Neuronal stem cell (in vitro differentiated cells): ENCODE measurements around the gene PPM1N.
A peak's percentile ranks its signal among the peaks of the same experiment; 100 is the strongest.

Source experiments
- DNase-seq: peaks from one replicate; pipeline ENCODE4 v3.0.0-alpha.2; 2013; ENCODE audit warnings: low spot score
- H2AFZ ChIP-seq: one replicate; pipeline ENCODE4 v1.6.1; 2013; ENCODE audit warnings: mild to moderate bottlenecking, low read length, inconsistent platforms
- H2AK5ac ChIP-seq: 2 replicates; pipeline ENCODE4 v1.6.1; 2013; ENCODE audit warnings: low read depth, mild to moderate bottlenecking, inconsistent platforms, low read length, moderate library complexity, mixed read lengths
- H2BK120ac ChIP-seq: 2 replicates; pipeline ENCODE4 v1.6.1; 2013; ENCODE audit warnings: low read depth, mild to moderate bottlenecking, inconsistent platforms, low read length, moderate library complexity, mixed read lengths
- H2BK12ac ChIP-seq: one replicate; pipeline ENCODE4 v1.6.1; 2013; ENCODE audit warnings: low read length, inconsistent platforms
- H2BK15ac ChIP-seq: 2 replicates; pipeline ENCODE4 v1.6.1; 2013; ENCODE audit warnings: mild to moderate bottlenecking, low read length, inconsistent platforms, mixed read lengths
- H2BK5ac ChIP-seq: one replicate; pipeline ENCODE4 v1.6.1; 2013; ENCODE audit warnings: inconsistent platforms, mild to moderate bottlenecking, low read length, moderate library complexity
- H3K14ac ChIP-seq: one replicate; pipeline ENCODE4 v1.6.1; 2013; ENCODE audit warnings: low read length, inconsistent platforms
- H3K18ac ChIP-seq: 2 replicates; pipeline ENCODE4 v1.6.1; 2013; ENCODE audit warnings: low read length, inconsistent platforms
- H3K23ac ChIP-seq: 2 replicates; pipeline ENCODE4 v1.6.1; 2013; ENCODE audit warnings: low read depth, mild to moderate bottlenecking, mixed read lengths, low read length, inconsistent platforms; ENCODE audit not compliant: poor library complexity
- H3K27ac ChIP-seq: replicated peaks from 3 replicates; pipeline ENCODE4 v1.5.1; 2013; ENCODE audit warnings: low read length, inconsistent platforms
- H3K27me3 ChIP-seq, 3 experiments: 2 replicates each; pipeline ENCODE4 v1.6.1; 2013; ENCODE audit warnings: low read length in 3 of 3, mild to moderate bottlenecking in 2 of 3, inconsistent platforms in 1 of 3, low read depth in 1 of 3, mixed read lengths in 1 of 3, moderate library complexity in 1 of 3; ENCODE audit not compliant: control insufficient read depth in 3 of 3, insufficient read depth in 3 of 3
- H3K36me3 ChIP-seq, 2 donors: replicated peaks in 1 of 2; 2 replicates each; pipeline ENCODE4 v1.6.1; 2013; ENCODE audit warnings: low read length in 2 of 2; ENCODE audit not compliant: control insufficient read depth in 2 of 2, insufficient read depth in 2 of 2
- H3K4ac ChIP-seq: 2 replicates; pipeline ENCODE4 v1.6.1; 2013; ENCODE audit warnings: inconsistent platforms, mild to moderate bottlenecking, low read length, moderate library complexity
- H3K4me1 ChIP-seq, 2 donors: 1 replicate in 1 of 2; 2 replicates in 1 of 2; pipeline ENCODE4 v1.6.1; 2013; ENCODE audit warnings: low read length in 2 of 2, low read depth in 1 of 2; ENCODE audit not compliant: control insufficient read depth in 2 of 2, insufficient read depth in 1 of 2
- H3K4me2 ChIP-seq: one replicate; pipeline ENCODE4 v1.6.1; 2013; ENCODE audit warnings: mild to moderate bottlenecking, low read length, inconsistent platforms; ENCODE audit not compliant: insufficient read depth, poor library complexity, severe bottlenecking
- H3K4me3 ChIP-seq, 2 donors: 2 replicates each; pipeline ENCODE4 v1.5.1; 2013; ENCODE audit warnings: low read length in 2 of 2, mild to moderate bottlenecking in 2 of 2, inconsistent platforms in 1 of 2, moderate library complexity in 1 of 2
- H3K79me1 ChIP-seq: one replicate; pipeline ENCODE4 v1.6.1; 2013; ENCODE audit warnings: low read depth, mild to moderate bottlenecking, inconsistent platforms, low read length, moderate library complexity
- H3K9ac ChIP-seq: one replicate; pipeline ENCODE4 v1.6.1; 2013; ENCODE audit warnings: mild to moderate bottlenecking, low read depth, low read length, inconsistent platforms; ENCODE audit not compliant: poor library complexity
- H3K9me3 ChIP-seq, 2 donors: replicated peaks in 1 of 2; 2 replicates each; pipeline versions ENCODE3 to v1.6.1; 2013; ENCODE audit warnings: low read length in 2 of 2, mild to moderate bottlenecking in 2 of 2, inconsistent platforms in 1 of 2, low read depth in 1 of 2, mixed read lengths in 1 of 2, moderate library complexity in 1 of 2; ENCODE audit not compliant: control insufficient read depth in 2 of 2, insufficient read depth in 1 of 2
- H4K8ac ChIP-seq: one replicate; pipeline ENCODE4 v1.6.1; 2013; ENCODE audit warnings: low read depth, mild to moderate bottlenecking, inconsistent platforms, low read length, moderate library complexity
- H4K91ac ChIP-seq: one replicate; pipeline ENCODE4 v1.6.1; 2013; ENCODE audit warnings: low read length, low read depth, mild to moderate bottlenecking, inconsistent platforms; ENCODE audit not compliant: poor library complexity
- WGBS, 2 donors: extraction: QIAGEN DNeasy Blood & Tissue Kit; methylation state at CpG; one replicate each; pipeline ENCODE4 v1.1.7; 2013; ENCODE audit warnings: missing lambda C conversion rate in 2 of 2, mixed read lengths in 1 of 2; ENCODE audit not compliant: insufficient read length in 2 of 2, insufficient replicate concordance in 1 of 2; ENCODE audit errors: extremely low coverage in 2 of 2; 5-methylcytosine and 5-hydroxymethylcytosine counted together

The PPM1N gene

DNA sequence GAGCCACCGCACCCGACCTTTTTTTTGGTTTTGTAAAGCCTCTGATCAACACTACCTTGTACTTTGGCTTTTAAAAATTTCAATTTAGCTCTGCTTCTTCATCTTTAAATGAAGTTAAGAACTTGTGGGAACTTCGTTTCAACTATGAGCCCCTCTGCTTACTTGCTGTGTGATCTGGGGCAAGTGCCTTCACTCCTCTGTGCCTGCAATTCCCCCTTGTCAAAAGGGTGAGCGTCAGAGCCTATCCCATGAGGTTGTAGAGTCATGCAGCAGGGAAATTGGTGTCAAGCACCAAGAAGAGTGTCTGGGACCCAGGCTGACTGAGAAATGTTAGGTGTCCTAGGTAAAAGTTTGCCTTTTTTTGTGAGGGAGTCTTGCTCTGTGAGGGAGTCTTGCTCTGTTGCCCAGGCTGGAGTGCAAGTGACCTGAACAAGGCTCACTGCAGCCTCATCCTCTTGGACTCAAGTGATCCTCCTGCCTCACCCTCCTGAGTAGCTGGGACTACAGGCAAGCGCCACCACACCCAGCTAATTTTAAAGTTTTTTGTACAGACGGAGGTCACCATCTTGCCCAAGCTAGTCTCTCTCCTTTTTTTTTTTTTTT, 14.7 kb downstream of the PPM1N start:
- Histone ChIP-seq H3K79me1 (peaks cover 14% of the 10 kb centered on the region), H2BK12ac (no peak overlapping the region), H3K4ac (no peak overlapping the region), H4K8ac (no peak overlapping the region), H3K4me3 (no peak overlapping the region), H3K4me2 (no peak overlapping the region), H3K4me1 (peaks cover 3 to 16% of the 10 kb centered on the region in 2 donors), H3K36me3 (peaks cover 5 to 6% of the 10 kb centered on the region in 2 donors), H2BK15ac (no peak overlapping the region), H4K91ac (no peak overlapping the region), H2BK5ac (no peak overlapping the region), H3K27me3 (no peaks in the 10 kb centered on the region), H3K27ac (no peak overlapping the region), H2BK120ac (no peak overlapping the region), H2AFZ (no peak overlapping the region), H3K14ac (no peak overlapping the region), H3K9me3 (no peaks in the 10 kb centered on the region), H3K9ac (peak overlapping the region; percentile 54), H3K18ac (no peak overlapping the region), H3K23ac (no peak overlapping the region), H2AK5ac (no peak overlapping the region)
- WGBS, 2 donors: no CpG with 5 or more reads among the region's 6 CpGs
- no peak for DNase-seq

DNA sequence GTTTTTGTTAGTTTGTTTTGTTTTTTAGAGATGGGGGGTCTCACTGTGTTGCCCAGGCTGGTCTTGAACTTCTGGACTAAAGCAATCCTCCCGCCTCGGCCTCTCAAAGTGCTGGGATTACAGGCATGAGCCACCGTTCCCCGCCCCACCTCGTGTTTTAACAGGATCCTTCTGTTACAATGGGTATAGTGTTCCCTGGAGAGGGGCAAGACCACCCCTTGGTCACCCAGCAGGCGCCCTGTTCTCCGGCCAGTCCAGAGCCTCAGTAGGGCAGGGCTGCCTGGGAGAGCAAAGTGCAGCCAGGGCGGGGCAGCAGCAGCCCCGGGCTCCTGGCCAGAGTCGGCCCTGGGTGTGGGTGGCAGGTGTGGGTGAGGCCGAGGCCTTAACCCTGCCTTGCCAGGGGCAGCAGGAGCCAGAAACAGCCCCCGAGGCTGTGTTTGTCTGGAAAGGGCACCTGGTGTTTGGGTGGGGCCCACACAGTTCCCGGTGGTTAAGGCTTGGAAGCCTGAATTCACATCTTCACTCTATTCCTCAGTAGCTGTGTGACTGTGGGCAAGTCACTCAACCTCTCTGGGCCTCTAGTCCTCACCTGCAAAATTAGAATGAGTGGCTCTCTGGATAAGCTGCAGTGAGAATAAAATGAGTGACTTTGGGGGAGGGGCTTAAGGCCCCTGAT, 16.3 kb downstream of the PPM1N start:
- Histone ChIP-seq H3K18ac (no peak overlapping the region), H3K9me3 (no peaks in the 10 kb centered on the region), H3K36me3 (peaks cover 10 to 13% of the 10 kb centered on the region in 2 donors), H3K4me1 (peaks cover 2 to 4% of the 10 kb centered on the region in 2 donors), H3K27ac (no peak overlapping the region), H3K14ac (no peak overlapping the region), H2BK15ac (no peak overlapping the region), H2BK12ac (no peak overlapping the region), H3K4me2 (no peak overlapping the region), H3K4me3 (no peak overlapping the region), H4K8ac (no peak overlapping the region), H4K91ac (no peak overlapping the region), H3K23ac (no peak overlapping the region), H2BK5ac (no peak overlapping the region), H2AK5ac (no peak overlapping the region), H3K79me1 (peaks cover 8% of the 10 kb centered on the region), H3K4ac (no peak overlapping the region), H3K27me3 (no peaks in the 10 kb centered on the region), H2AFZ (no peak overlapping the region), H2BK120ac (no peak overlapping the region), H3K9ac (no peak overlapping the region)
- WGBS, 2 donors: no CpG with 5 or more reads among the region's 13 CpGs
- no peak for DNase-seq

DNA sequence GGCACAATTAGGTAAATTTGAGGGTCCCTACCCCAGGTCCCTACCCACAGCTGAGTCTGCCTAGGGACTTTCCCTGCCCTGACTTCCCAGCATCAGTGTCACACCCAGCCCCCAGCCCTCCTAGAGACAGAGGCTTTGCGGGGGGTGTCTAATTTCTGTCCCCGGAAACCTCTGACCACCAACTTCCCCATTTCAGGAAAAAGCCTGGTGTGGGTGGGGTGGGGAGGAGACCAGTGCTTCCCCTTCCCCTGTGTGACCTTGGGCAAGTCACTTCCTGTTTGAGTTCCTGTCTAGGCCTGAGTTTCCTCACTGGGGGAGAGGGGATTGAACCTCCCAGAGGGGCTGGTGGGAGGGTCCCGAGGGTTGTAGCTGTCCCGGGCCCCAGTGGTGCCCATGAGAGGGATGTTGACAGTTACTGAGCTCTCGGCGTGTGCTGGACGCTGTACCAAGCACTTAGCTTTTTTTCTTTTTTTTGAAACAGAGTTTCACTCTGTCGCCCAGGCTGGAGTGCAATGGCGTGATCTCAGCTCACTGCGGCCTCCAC, 16.9 kb downstream of the PPM1N start:
- Histone ChIP-seq H2BK5ac (no peak overlapping the region), H3K14ac (no peak overlapping the region), H4K91ac (no peak overlapping the region), H3K18ac (no peak overlapping the region), H3K4ac (no peak overlapping the region), H2BK120ac (no peak overlapping the region), H3K4me1 (peaks cover 0 to 1% of the 10 kb centered on the region in 2 donors), H2BK12ac (no peak overlapping the region), H3K9ac (no peak overlapping the region), H3K36me3 (peaks cover 12 to 16% of the 10 kb centered on the region in 2 donors), H2AFZ (no peak overlapping the region), H3K9me3 (no peaks in the 10 kb centered on the region), H3K27ac (no peak overlapping the region), H3K27me3 (no peaks in the 10 kb centered on the region), H3K4me2 (no peak overlapping the region), H4K8ac (no peak overlapping the region), H3K23ac (no peak overlapping the region), H3K79me1 (peaks cover 8% of the 10 kb centered on the region), H3K4me3 (no peak overlapping the region), H2AK5ac (no peak overlapping the region), H2BK15ac (no peak overlapping the region)
- no CpG with 5 or more reads among the region's 10 CpGs for WGBS, 2 donors
- DNase-seq: no peak

DNA sequence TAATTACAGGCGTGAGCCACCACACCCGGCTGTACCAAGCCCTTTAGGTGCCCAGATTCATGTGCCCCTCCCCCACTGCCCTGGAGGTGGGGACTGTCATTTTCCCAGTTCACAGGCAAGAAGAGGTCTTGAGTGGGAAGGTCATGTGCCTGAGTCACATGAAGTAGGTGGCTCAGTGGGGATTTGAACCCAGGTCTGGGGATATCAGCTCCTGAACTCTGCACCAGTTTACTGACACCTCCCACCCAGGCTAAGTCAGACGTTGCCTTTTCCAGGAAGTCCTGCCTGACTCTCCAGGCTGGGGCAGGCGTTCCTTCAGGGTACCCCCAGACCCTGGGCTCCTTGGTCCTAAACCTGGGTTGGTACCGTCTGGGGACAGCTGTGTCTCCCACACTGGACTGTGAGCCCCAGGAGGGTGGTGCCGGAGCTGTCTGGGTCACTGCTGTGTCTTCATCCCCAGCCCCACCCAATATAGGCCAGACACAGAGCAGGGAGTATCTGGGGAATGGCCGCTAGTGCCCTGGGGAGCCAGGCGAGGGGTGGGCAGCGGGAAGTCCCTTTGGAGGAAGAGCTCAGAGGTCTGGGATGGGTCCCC, 17.7 kb downstream of the PPM1N start:
- Histone ChIP-seq H3K18ac (no peak overlapping the region), H2BK15ac (no peak overlapping the region), H2BK5ac (no peak overlapping the region), H2BK12ac (no peak overlapping the region), H3K4me2 (no peak overlapping the region), H3K4me1 (peaks cover 0 to 1% of the 10 kb centered on the region in 2 donors), H3K9ac (no peak overlapping the region), H3K4ac (no peak overlapping the region), H3K4me3 (peak overlapping the region in 1 of 2 donors; percentile 42), H3K79me1 (peaks cover 8% of the 10 kb centered on the region), H3K14ac (no peak overlapping the region), H4K91ac (no peak overlapping the region), H3K9me3 (no peaks in the 10 kb centered on the region), H3K23ac (no peak overlapping the region), H3K27me3 (no peaks in the 10 kb centered on the region), H2AFZ (no peak overlapping the region), H2BK120ac (no peak overlapping the region), H3K27ac (no peak overlapping the region), H3K36me3 (peaks cover 15 to 21% of the 10 kb centered on the region in 2 donors), H4K8ac (no peak overlapping the region), H2AK5ac (no peak overlapping the region)
- DNase-seq: no peak
- WGBS, 2 donors: no CpG with 5 or more reads among the region's 9 CpGs
